H1 (cell line): Measurements from ENCODE around the gene PPIF. TPM values are rescaled to one million over a fixed set of nuclear protein-coding genes. Genes with fewer than 3 reads are reported as not detected.

Experiments used
- CTCF ChIA-PET: fragments of 300-600 bp; sonication (Branson Sonifier 250); formaldehyde crosslinking; loops from one replicate; lab custom pipeline; 2021; ENCODE audit not compliant: partially characterized antibody; lab: Charles Lee
- POLR2A ChIA-PET: fragments of 300-600 bp; sonication (Branson Sonifier 250); formaldehyde crosslinking; loops from one replicate; lab custom pipeline; 2021; ENCODE audit warnings: inconsistent platforms; ENCODE audit not compliant: partially characterized antibody; lab: Charles Lee
- DNase-seq, 2 experiments: peaks; one replicate each; pipeline versions ENCODE4 v3.0.0 to v3.0.0-alpha.2; 2010 to 2022; ENCODE audit warnings: low spot score in 2 of 2, low read depth in 1 of 2, mixed read lengths in 1 of 2
- FAIRE-seq: peaks from 2 replicates; lab custom pipeline; 2011; peaks lifted over from hg19 to GRCh38; lab: Jason Lieb, UNC
- H2AFZ ChIP-seq: 2 replicates; pipeline ENCODE4 v1.8.1; 2012; ENCODE audit warnings: low read length, inconsistent platforms
- H2AK5ac ChIP-seq: 2 replicates; pipeline ENCODE4 v1.6.1; 2013; ENCODE audit warnings: low read depth, low read length
- H2BK120ac ChIP-seq: replicated peaks from 2 replicates; pipeline ENCODE3; 2013; ENCODE audit warnings: low read depth, low read length, inconsistent platforms
- H2BK12ac ChIP-seq: 2 replicates; pipeline ENCODE4 v1.6.1; 2013; ENCODE audit warnings: low read depth, low read length
- H2BK15ac ChIP-seq: 2 replicates; pipeline ENCODE4 v1.6.1; 2013; ENCODE audit warnings: low read length
- H2BK20ac ChIP-seq: 2 replicates; pipeline ENCODE4 v1.6.1; 2013; ENCODE audit warnings: low read length
- H2BK5ac ChIP-seq: 2 replicates; pipeline ENCODE4 v1.6.1; 2013; ENCODE audit warnings: low read depth, low read length
- H3K14ac ChIP-seq: 2 replicates; pipeline ENCODE4 v1.6.1; 2013; ENCODE audit warnings: inconsistent platforms; ENCODE audit not compliant: insufficient read length
- H3K18ac ChIP-seq: 2 replicates; pipeline ENCODE4 v1.6.1; 2013; ENCODE audit warnings: low read length; ENCODE audit errors: extremely low read depth
- H3K23ac ChIP-seq: 2 replicates; pipeline ENCODE4 v1.6.1; 2013; ENCODE audit warnings: inconsistent platforms; ENCODE audit not compliant: insufficient read length
- H3K23me2 ChIP-seq: 2 replicates; pipeline ENCODE4 v1.6.1; 2013; ENCODE audit warnings: low read depth, low read length
- H3K27ac ChIP-seq: 2 replicates; pipeline ENCODE4 v1.6.1; 2011; ENCODE audit warnings: low read depth, low read length, inconsistent platforms
- H3K27me3 ChIP-seq, 4 experiments: replicated peaks in 1 of 4; 1 replicate in 1 of 4; 2 replicates in 3 of 4; pipeline versions ENCODE4 v1.6.1 to v1.8.1; 2011 to 2013; ENCODE audit warnings: low read length in 3 of 4, mild to moderate bottlenecking in 3 of 4, inconsistent platforms in 2 of 4, mixed read lengths in 2 of 4, moderate library complexity in 1 of 4; ENCODE audit not compliant: control insufficient read depth in 3 of 4, insufficient read depth in 3 of 4; ENCODE audit errors: extremely low read depth in 1 of 4
- H3K36me3 ChIP-seq, 4 experiments: 2 replicates each; pipeline versions ENCODE4 v1.6.1 to v1.8.1; 2011 to 2013; ENCODE audit warnings: mild to moderate bottlenecking in 4 of 4, low read length in 3 of 4, moderate library complexity in 2 of 4, control low read depth in 1 of 4, inconsistent platforms in 1 of 4; ENCODE audit not compliant: insufficient read depth in 4 of 4, control insufficient read depth in 2 of 4
- H3K4ac ChIP-seq: replicated peaks from 2 replicates; pipeline ENCODE3; 2013; ENCODE audit warnings: low read length, low read depth, mixed read lengths, inconsistent platforms; ENCODE audit not compliant: insufficient read length
- H3K4me1 ChIP-seq, 4 experiments: replicated peaks in 1 of 4; 1 replicate in 1 of 4; 2 replicates in 3 of 4; pipeline versions ENCODE4 v1.6.1 to v1.8.1; 2011 to 2013; ENCODE audit warnings: low read length in 3 of 4, inconsistent platforms in 2 of 4, mixed read lengths in 1 of 4; ENCODE audit not compliant: insufficient read depth in 4 of 4, control insufficient read depth in 3 of 4
- H3K4me2 ChIP-seq, 2 experiments: 2 replicates each; pipeline versions ENCODE4 v1.6.1 to v1.8.1; 2011 to 2013; ENCODE audit warnings: low read depth in 2 of 2, low read length in 2 of 2, control low read depth in 1 of 2, inconsistent platforms in 1 of 2, mild to moderate bottlenecking in 1 of 2; ENCODE audit not compliant: insufficient read depth in 1 of 2
- H3K4me3 ChIP-seq, 4 experiments: fragments of 200-600, 300-600 bp in 1 of 4; sonication (generic), shearing (Covaris generic), sonication (Bioruptor Twin) in 1 of 4; 2 replicates each; pipeline versions ENCODE4 v1.5.1 to v1.8.1; 2011 to 2016; ENCODE audit warnings: low read length in 4 of 4, low read depth in 3 of 4, control low read depth in 2 of 4, inconsistent platforms in 2 of 4, mild to moderate bottlenecking in 2 of 4, mixed read lengths in 1 of 4, moderate library complexity in 1 of 4; ENCODE audit not compliant: insufficient read depth in 2 of 4; ENCODE audit errors: extremely low read depth in 1 of 4
- H3K56ac ChIP-seq: replicated peaks from 2 replicates; pipeline ENCODE3; 2013; ENCODE audit warnings: low read depth, mild to moderate bottlenecking, mixed read lengths, low read length, inconsistent platforms; ENCODE audit not compliant: insufficient read length
- H3K79me1 ChIP-seq: 2 replicates; pipeline ENCODE4 v1.6.1; 2013; ENCODE audit warnings: low read depth, low read length, control low read depth
- H3K79me2 ChIP-seq, 2 experiments: 2 replicates each; pipeline versions ENCODE4 v1.6.1 to v1.8.1; 2012 to 2013; ENCODE audit warnings: low read length in 2 of 2, mild to moderate bottlenecking in 2 of 2, inconsistent platforms in 1 of 2; ENCODE audit not compliant: insufficient read depth in 2 of 2, control insufficient read depth in 1 of 2
- H3K9ac ChIP-seq, 4 experiments: replicated peaks in 1 of 4; 1 replicate in 1 of 4; 2 replicates in 3 of 4; pipeline versions ENCODE4 v1.6.1 to v1.8.1; 2011 to 2013; ENCODE audit warnings: low read depth in 3 of 4, low read length in 3 of 4, control low read depth in 2 of 4, mild to moderate bottlenecking in 2 of 4, moderate library complexity in 2 of 4, inconsistent platforms in 1 of 4; ENCODE audit errors: extremely low read depth in 1 of 4
- H3K9me3 ChIP-seq, 2 experiments: 2 replicates each; pipeline versions ENCODE4 v1.6.1 to v1.8.1; 2012 to 2013; ENCODE audit warnings: mild to moderate bottlenecking in 2 of 2, moderate library complexity in 2 of 2, control low read depth in 1 of 2, inconsistent platforms in 1 of 2, low read depth in 1 of 2, low read length in 1 of 2, mixed read lengths in 1 of 2; ENCODE audit not compliant: insufficient read depth in 2 of 2
- H4K20me1 ChIP-seq, 2 experiments: replicated peaks in 1 of 2; 2 replicates each; pipeline versions ENCODE3 to v1.8.1; 2011 to 2013; ENCODE audit warnings: inconsistent platforms in 2 of 2, low read length in 2 of 2, mild to moderate bottlenecking in 1 of 2; ENCODE audit not compliant: insufficient read depth in 2 of 2, control insufficient read depth in 1 of 2
- H4K5ac ChIP-seq: 2 replicates; pipeline ENCODE4 v1.6.1; 2013; ENCODE audit warnings: low read length, low read depth, mixed read lengths, inconsistent platforms; ENCODE audit not compliant: insufficient read length
- H4K8ac ChIP-seq: 2 replicates; pipeline ENCODE4 v1.8.0; 2013; ENCODE audit warnings: mild to moderate bottlenecking, moderate library complexity, low read length, inconsistent platforms; ENCODE audit not compliant: insufficient read depth; ENCODE audit errors: extremely low read depth
- H4K91ac ChIP-seq: replicated peaks from 2 replicates; pipeline ENCODE3; 2013; ENCODE audit warnings: low read length, mixed read lengths, inconsistent platforms; ENCODE audit not compliant: insufficient read length
- BCL11A ChIP-seq, 2 experiments: IDR thresholded peaks; one replicate each; pipeline ENCODE4 v1.6.1; 2011; ENCODE audit warnings: low read depth in 2 of 2, low read length in 2 of 2, mild to moderate bottlenecking in 2 of 2
- CBX5 ChIP-seq: fragments of 300-800, 300-1000 bp; sonication (generic); IDR thresholded peaks from 2 replicates; pipeline ENCODE4 v1.7.1; 2016; ENCODE audit warnings: antibody characterized with exemption, low read length, low read depth
- CTBP2 ChIP-seq: IDR thresholded peaks from 2 replicates; pipeline ENCODE4 v1.7.0; 2011; ENCODE audit warnings: borderline replicate concordance, mild to moderate bottlenecking, moderate library complexity, mixed read lengths, low read length; ENCODE audit not compliant: insufficient read depth, insufficient read length
- FOSL1 ChIP-seq: IDR thresholded peaks from 2 replicates; pipeline ENCODE4 v1.6.1; 2011; ENCODE audit warnings: mild to moderate bottlenecking, low read depth, low read length, moderate library complexity; ENCODE audit not compliant: insufficient read depth
- PHF8 ChIP-seq: fragments of 200-600 bp; sonication (generic); conservative IDR thresholded peaks from 2 replicates; pipeline ENCODE4 v1.7.1; 2012; ENCODE audit warnings: low read depth, mild to moderate bottlenecking, inconsistent platforms, low read length, moderate library complexity
- RAD21 ChIP-seq, 2 experiments: IDR thresholded peaks in 1 of 2; conservative IDR thresholded peaks in 1 of 2; 2 replicates each; pipeline ENCODE4 v1.6.1; 2011; ENCODE audit warnings: low read depth in 2 of 2, low read length in 2 of 2, improper control_type of control experiment in 1 of 2, inconsistent platforms in 1 of 2, mild to moderate bottlenecking in 1 of 2, moderate library complexity in 1 of 2
- RBBP5 ChIP-seq: IDR thresholded peaks from 2 replicates; pipeline ENCODE4 v1.7.1; 2012; ENCODE audit warnings: low read depth, mild to moderate bottlenecking, inconsistent platforms, low read length, moderate library complexity, borderline replicate concordance
- SIN3A ChIP-seq, 2 experiments: IDR thresholded peaks in 1 of 2; conservative IDR thresholded peaks in 1 of 2; 2 replicates each; pipeline ENCODE4 v1.6.1; 2011 to 2012; ENCODE audit warnings: low read length in 2 of 2, improper control_type of control experiment in 1 of 2, low read depth in 1 of 2, mild to moderate bottlenecking in 1 of 2
- SIX5 ChIP-seq: IDR thresholded peaks from 2 replicates; pipeline ENCODE4 v1.6.1; 2011; ENCODE audit warnings: mild to moderate bottlenecking, low read depth, low read length
- WGBS, 2 experiments: shearing (Covaris generic) in 1 of 2; methylation state at CpG; one replicate each; pipeline versions ENCODE4 v1.1.6 to v1.1.7; 2013 to 2015; ENCODE audit warnings: low lambda C conversion rate in 2 of 2, mixed read lengths in 2 of 2, inconsistent platforms in 1 of 2, low coverage in 1 of 2, missing lambda C conversion rate in 1 of 2; ENCODE audit not compliant: insufficient replicate concordance in 2 of 2, insufficient coverage in 1 of 2, insufficient read length in 1 of 2; ENCODE audit errors: extremely low coverage in 1 of 2, missing lambda C conversion rate in 1 of 2; 5-methylcytosine and 5-hydroxymethylcytosine counted together
- polyA plus RNA-seq, 7 experiments: library from polyadenylated mRNA; depleted of rRNA in 3 of 7; stranded (reverse) in 5 of 7; unstranded in 2 of 7; fragments of >200 nt in 5 of 7; fragments of 200-250 nt in 2 of 7; gene quantifications; 1 replicate in 5 of 7; 2 replicates in 1 of 7; 4 replicates in 1 of 7; pipeline versions ENCODE4 v1.2.1 to v1.2.3, GENCODE V29; 2011 to 2013; ENCODE audit warnings: missing spikeins in 2 of 7, mixed read lengths in 2 of 7
- total RNA-seq: library from RNA; stranded (reverse); fragmentation: NEBNext Ultra II Directional; extraction: Animal tissue kit (Norgen Biotek cat#: 25700); gene quantifications from 2 replicates; pipeline ENCODE4 v1.2.1, GENCODE V29; 2021
- TF ChIP-seq, protein P1 (sequence below), 3 experiments: IDR thresholded peaks; 1 replicate in 2 of 3; 2 replicates in 1 of 3; pipeline versions ENCODE4 v1.5.1 to v1.6.1; 2011; ENCODE audit warnings: low read length in 3 of 3, mild to moderate bottlenecking in 3 of 3, inconsistent platforms in 2 of 3, low read depth in 1 of 3, moderate library complexity in 1 of 3; ENCODE audit not compliant: insufficient read depth in 1 of 3; ENCODE audit errors: control extremely low read depth in 1 of 3

PPIF gene
- total and polyA plus RNA-seq, 2 of the 8 experiments (the other 6 are each of a cell fraction or from before 2014, with no cell fraction given): 70.2 to 77.6 TPM

DNA sequence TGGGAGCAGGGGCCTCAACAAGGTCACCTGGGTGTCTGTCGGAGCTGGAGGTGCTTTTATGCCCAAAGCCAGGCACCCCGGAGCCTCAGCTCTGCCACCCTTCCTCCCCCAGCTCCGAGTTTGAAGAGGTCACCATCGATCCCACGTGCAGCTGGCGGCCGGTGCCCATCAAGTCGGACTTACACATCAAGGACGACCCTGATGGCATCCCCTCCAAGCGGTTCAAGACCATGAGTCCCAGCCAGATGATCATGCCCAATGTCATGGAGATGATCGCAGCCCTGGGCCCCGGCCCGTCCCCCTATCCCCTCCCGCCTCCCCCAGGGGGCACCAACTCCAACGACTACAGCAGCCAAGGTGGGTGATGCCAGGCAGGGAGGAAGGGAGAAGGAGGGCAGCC lies 41.3 kb upstream of the PPIF start:
- ChIA-PET POLR2A (interaction anchor here (1.7 kb wide), 1 partner anchor 10 kb away, joined by 3 read pairs; no protein-coding TSS in a partner anchor), CTCF (interaction anchor here (1.5 to 1.7 kb wide), 2 partner anchors 13 to 25 kb away, joined by 3 to 6 read pairs; no protein-coding TSS in a partner anchor)
- TF ChIP-seq FOSL1 (no peak), BCL11A (IDR thresholded peaks at IDR 0.05; ENCODE audit: low read depth in 2 of 2, low read length in 2 of 2) (no peak), CBX5 (no peak), SIN3A (conservative IDR thresholded peaks at IDR 0.05 in 1 of 2, IDR thresholded peaks at IDR 0.05 in 1 of 2; ENCODE audit: low read depth in 1 of 2, low read length in 2 of 2) (no peak), SIX5 (no peak), RBBP5 (no peak), RAD21 (IDR thresholded peaks at IDR 0.05 in 1 of 2, conservative IDR thresholded peaks at IDR 0.05 in 1 of 2; ENCODE audit: low read depth in 2 of 2, low read length in 2 of 2) (no peak), PHF8 (no peak), CTBP2 (no peak)
- TF ChIP-seq, protein P1, sequence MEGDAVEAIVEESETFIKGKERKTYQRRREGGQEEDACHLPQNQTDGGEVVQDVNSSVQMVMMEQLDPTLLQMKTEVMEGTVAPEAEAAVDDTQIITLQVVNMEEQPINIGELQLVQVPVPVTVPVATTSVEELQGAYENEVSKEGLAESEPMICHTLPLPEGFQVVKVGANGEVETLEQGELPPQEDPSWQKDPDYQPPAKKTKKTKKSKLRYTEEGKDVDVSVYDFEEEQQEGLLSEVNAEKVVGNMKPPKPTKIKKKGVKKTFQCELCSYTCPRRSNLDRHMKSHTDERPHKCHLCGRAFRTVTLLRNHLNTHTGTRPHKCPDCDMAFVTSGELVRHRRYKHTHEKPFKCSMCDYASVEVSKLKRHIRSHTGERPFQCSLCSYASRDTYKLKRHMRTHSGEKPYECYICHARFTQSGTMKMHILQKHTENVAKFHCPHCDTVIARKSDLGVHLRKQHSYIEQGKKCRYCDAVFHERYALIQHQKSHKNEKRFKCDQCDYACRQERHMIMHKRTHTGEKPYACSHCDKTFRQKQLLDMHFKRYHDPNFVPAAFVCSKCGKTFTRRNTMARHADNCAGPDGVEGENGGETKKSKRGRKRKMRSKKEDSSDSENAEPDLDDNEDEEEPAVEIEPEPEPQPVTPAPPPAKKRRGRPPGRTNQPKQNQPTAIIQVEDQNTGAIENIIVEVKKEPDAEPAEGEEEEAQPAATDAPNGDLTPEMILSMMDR (IDR thresholded peaks at IDR 0.05; ENCODE audit: control extremely low read depth in 1 of 3, insufficient read depth in 1 of 3, low read depth in 1 of 3, low read length in 3 of 3): no peak

More for the DNA sequence above, 41.3 kb upstream of the PPIF start:
- H2BK20ac ChIP-seq: no peak overlapping the region
- H2AFZ ChIP-seq: no peak overlapping the region
- H2BK120ac ChIP-seq: no peak overlapping the region
- H3K56ac ChIP-seq: no peak overlapping the region
- no peak overlapping the region for H3K4me3 ChIP-seq
- H4K91ac ChIP-seq: no peak overlapping the region
- H3K27me3 ChIP-seq: no peaks in the 10 kb centered on the region
- H3K9ac ChIP-seq: no peak overlapping the region
- FAIRE-seq: no peak
- no peak overlapping the region for H3K18ac ChIP-seq
- H2AK5ac ChIP-seq: no peak overlapping the region
- H3K79me2 ChIP-seq: no peaks in the 10 kb centered on the region
- no peak overlapping the region for H3K14ac ChIP-seq
- no peaks in the 10 kb centered on the region for H3K23me2 ChIP-seq
- H3K27ac ChIP-seq: no peak overlapping the region
- no peak overlapping the region for H3K4ac ChIP-seq
- no peaks in the 10 kb centered on the region for H3K79me1 ChIP-seq
- no peak overlapping the region for H2BK12ac ChIP-seq
- H4K5ac ChIP-seq: no peak overlapping the region
- no peaks in the 10 kb centered on the region for H3K9me3 ChIP-seq
- H2BK5ac ChIP-seq: no peak overlapping the region
- H3K4me1 ChIP-seq: peaks cover 0 to 2% (median 0%) of the 10 kb centered on the region in 4 experiments; a peak in 1 of 7 replicates
- no peak overlapping the region for H4K8ac ChIP-seq
- no peak overlapping the region for H3K4me2 ChIP-seq
- DNase-seq: no peak
- H2BK15ac ChIP-seq: no peak overlapping the region
- no peak overlapping the region for H3K23ac ChIP-seq
- H3K36me3 ChIP-seq: peaks cover 10 to 65% (median 31%) of the 10 kb centered on the region in 4 experiments; a peak in 5 of 8 replicates
- WGBS, 2 experiments: 98% methylated on average over 7 of the region's 15 CpGs; no CpG with 5 or more reads in 1 of the 2 experiments
- peaks cover 6 to 12% of the 10 kb centered on the region in 2 experiments for H4K20me1 ChIP-seq
